ENCODE measurements around the gene TSEN34.

GRCh38 chr19:54153731-54154326 is 37.3 kb upstream of the TSEN34 start:
- TF ChIP-seq CTCF (IDR thresholded peaks at IDR 0.05), result no peak
- TF ChIP-seq POLR2A (IDR thresholded peaks at IDR 0.05), result no peak

Data from adrenal gland (tissue), 5 donors.